Measurements from ENCODE around the gene KAT8.

DNA sequence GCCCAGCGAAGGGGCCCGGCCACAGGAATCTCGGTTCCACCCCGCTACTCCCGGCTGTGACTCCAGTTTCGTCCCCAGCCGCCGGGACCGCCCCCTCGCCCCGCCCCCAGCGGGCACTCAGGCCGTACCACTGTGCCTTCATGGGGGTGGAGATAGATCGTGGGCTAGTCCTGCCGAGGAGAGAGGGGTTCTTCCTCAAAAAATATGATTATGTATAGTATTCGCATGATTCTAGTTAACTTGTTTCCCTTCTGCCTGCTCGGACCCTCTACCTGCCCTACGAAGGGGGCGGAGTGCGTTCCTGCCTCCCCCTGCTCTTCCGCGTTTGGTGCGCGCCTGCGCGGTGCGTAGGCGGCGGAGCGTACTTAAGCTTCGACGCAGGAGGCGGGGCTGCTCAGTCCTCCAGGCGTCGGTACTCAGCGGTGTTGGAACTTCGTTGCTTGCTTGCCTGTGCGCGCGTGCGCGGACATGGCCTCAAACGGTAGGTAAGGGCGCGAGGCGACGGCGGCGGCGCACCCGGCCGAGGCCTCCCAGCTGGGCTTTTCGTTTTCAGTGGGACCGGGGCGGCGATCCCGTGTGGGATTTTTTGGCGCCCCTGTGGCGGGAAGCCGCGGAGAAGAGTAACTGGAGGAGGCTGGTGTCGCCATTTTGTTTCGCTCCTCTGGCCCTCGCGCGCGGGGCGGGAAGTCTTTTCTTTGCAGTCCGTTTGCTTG, 62.4 kb downstream of the KAT8 start, which contains the start of gene FUS:
- TF ChIP-seq, protein P1, sequence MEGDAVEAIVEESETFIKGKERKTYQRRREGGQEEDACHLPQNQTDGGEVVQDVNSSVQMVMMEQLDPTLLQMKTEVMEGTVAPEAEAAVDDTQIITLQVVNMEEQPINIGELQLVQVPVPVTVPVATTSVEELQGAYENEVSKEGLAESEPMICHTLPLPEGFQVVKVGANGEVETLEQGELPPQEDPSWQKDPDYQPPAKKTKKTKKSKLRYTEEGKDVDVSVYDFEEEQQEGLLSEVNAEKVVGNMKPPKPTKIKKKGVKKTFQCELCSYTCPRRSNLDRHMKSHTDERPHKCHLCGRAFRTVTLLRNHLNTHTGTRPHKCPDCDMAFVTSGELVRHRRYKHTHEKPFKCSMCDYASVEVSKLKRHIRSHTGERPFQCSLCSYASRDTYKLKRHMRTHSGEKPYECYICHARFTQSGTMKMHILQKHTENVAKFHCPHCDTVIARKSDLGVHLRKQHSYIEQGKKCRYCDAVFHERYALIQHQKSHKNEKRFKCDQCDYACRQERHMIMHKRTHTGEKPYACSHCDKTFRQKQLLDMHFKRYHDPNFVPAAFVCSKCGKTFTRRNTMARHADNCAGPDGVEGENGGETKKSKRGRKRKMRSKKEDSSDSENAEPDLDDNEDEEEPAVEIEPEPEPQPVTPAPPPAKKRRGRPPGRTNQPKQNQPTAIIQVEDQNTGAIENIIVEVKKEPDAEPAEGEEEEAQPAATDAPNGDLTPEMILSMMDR (conservative IDR thresholded peaks at IDR 0.05; ENCODE audit: low read depth, low read length): no peak
- TF ChIP-seq EZH2phosphoT487 (IDR thresholded peaks at IDR 0.05; ENCODE audit: borderline replicate concordance, low read length): no peak
- TF ChIP-seq EZH2 (IDR thresholded peaks at IDR 0.05; ENCODE audit: low read length, unreplicated experiment): no peak

Measured in PC-3 (cell line).